Hepatocyte (in vitro differentiated cells): ENCODE measurements around the gene GNAZ.

ENCODE experiments used
- CTCF ChIP-seq: fragments of 200-600 bp; sonication (generic); IDR thresholded peaks from 2 replicates; pipeline ENCODE4 v1.5.1; 2016; ENCODE audit warnings: antibody characterized with exemption, mild to moderate bottlenecking; ENCODE audit not compliant: poor library complexity
- EZH2 ChIP-seq: fragments of 200-600 bp; sonication (generic); IDR thresholded peaks from 2 replicates; pipeline ENCODE4 v1.6.1; 2016; ENCODE audit warnings: antibody characterized with exemption, mild to moderate bottlenecking, borderline replicate concordance
- EZH2phosphoT487 ChIP-seq: fragments of 200-600 bp; sonication (generic); IDR thresholded peaks from one replicate; pipeline ENCODE4 v1.6.1; 2018; ENCODE audit warnings: antibody characterized with exemption, mild to moderate bottlenecking, low read depth, moderate library complexity; ENCODE audit not compliant: unreplicated experiment, severe bottlenecking

GRCh38 chr22:23127788-23128187 is 57.5 kb downstream of the GNAZ start:
- no peak for TF ChIP-seq CTCF
- no peak for TF ChIP-seq EZH2
- TF ChIP-seq EZH2phosphoT487 = no peak
